TTC549 (cell line): ENCODE measurements around the gene RERG.
"Not testable (repeated sequence)": the region's sequence is repeated elsewhere in the genome, so short reads cannot be mapped to it uniquely, and the experiment has no call there.

Experiments used
- FAIRE-seq: peaks from 2 replicates; lab custom pipeline; 2012; peaks lifted over from hg19 to GRCh38; lab: Jason Lieb, UNC

Gene RERG

GRCh38 chr12:15220915-15221885 is at the start of gene RERG:
Gene RERG (minus strand): TSS chr12:15221417. CDS start chr12:15217489, 3,928 bp downstream.
- FAIRE-seq = no peak

GRCh38 chr12:15270591-15270990 is 49.4 kb upstream of the RERG start:
- no peak for FAIRE-seq

GRCh38 chr12:15268927-15269552 is 47.8 kb upstream of the RERG start:
- FAIRE-seq = peak; percentile 41

- no peak for FAIRE-seq
Observed at GRCh38 chr12:15268309-15268708, 47.1 kb upstream of the RERG start.

- FAIRE-seq = no peak
Observed at GRCh38 chr12:15265875-15266274, 44.7 kb upstream of the RERG start.

GRCh38 chr12:15256761-15257160 is 35.5 kb upstream of the RERG start:
- no peak for FAIRE-seq

- no peak for FAIRE-seq
Observed at GRCh38 chr12:15253990-15254389, 32.8 kb upstream of the RERG start.

- FAIRE-seq = no peak
Observed at GRCh38 chr12:15244926-15245325, 23.7 kb upstream of the RERG start.

- no peak for FAIRE-seq
Observed at GRCh38 chr12:15244341-15244740, 23.1 kb upstream of the RERG start.

GRCh38 chr12:15243102-15243501 is 21.9 kb upstream of the RERG start:
- no peak for FAIRE-seq

GRCh38 chr12:15240898-15241297 is 19.7 kb upstream of the RERG start:
- no peak for FAIRE-seq

- FAIRE-seq = no peak
Observed at GRCh38 chr12:15234508-15234907, 13.3 kb upstream of the RERG start.

GRCh38 chr12:15234011-15234410 is 12.8 kb upstream of the RERG start:
- FAIRE-seq = no peak

- FAIRE-seq = no peak
Observed at GRCh38 chr12:15232959-15233358, 11.7 kb upstream of the RERG start.

- no peak for FAIRE-seq
Observed at GRCh38 chr12:15231493-15231892, 10.3 kb upstream of the RERG start.

- FAIRE-seq = no peak
Observed at GRCh38 chr12:15230751-15231150, 9.5 kb upstream of the RERG start.

GRCh38 chr12:15230137-15230536 is 8.9 kb upstream of the RERG start:
- FAIRE-seq = no peak

- peak; percentile 31 for FAIRE-seq
Observed at GRCh38 chr12:15227004-15227679, 5.9 kb upstream of the RERG start.

- not testable (repeated sequence) for FAIRE-seq
Observed at GRCh38 chr12:15225863-15226218, 4.6 kb upstream of the RERG start.

GRCh38 chr12:15225136-15225862 is 4.1 kb upstream of the RERG start:
- no peak for FAIRE-seq

- FAIRE-seq = no peak
Observed at GRCh38 chr12:15222219-15222618, 1.0 kb upstream of the RERG start.

- no peak for FAIRE-seq
Observed at GRCh38 chr12:15220451-15220850, 766 bp downstream of the RERG start.
